Ishikawa (cell line): ENCODE measurements around the gene MYCBP2.

Experiments used
- CEBPB ChIP-seq: IDR thresholded peaks from 2 replicates; pipeline ENCODE4 v1.6.1; 2012
- EP300 ChIP-seq: IDR thresholded peaks from 2 replicates; pipeline ENCODE4 v1.6.1; 2012; ENCODE audit warnings: borderline replicate concordance
- FOXM1 ChIP-seq: IDR thresholded peaks from 2 replicates; pipeline ENCODE4 v1.6.1; 2012; ENCODE audit warnings: low read depth, borderline replicate concordance
- MAX ChIP-seq: IDR thresholded peaks from 2 replicates; pipeline ENCODE4 v1.6.1; 2012
- NFIC ChIP-seq: IDR thresholded peaks from 2 replicates; pipeline ENCODE4 v1.6.1; 2012
- RAD21 ChIP-seq: IDR thresholded peaks from 2 replicates; pipeline ENCODE4 v1.6.1; 2012; ENCODE audit warnings: low read depth
- REST ChIP-seq: IDR thresholded peaks from 2 replicates; pipeline ENCODE4 v1.6.1; 2012; ENCODE audit warnings: low read depth, mild to moderate bottlenecking
- TCF12 ChIP-seq: IDR thresholded peaks from 2 replicates; pipeline ENCODE4 v1.6.1; 2012; ENCODE audit warnings: low read depth
- YY1 ChIP-seq: IDR thresholded peaks from 2 replicates; pipeline ENCODE4 v1.6.1; 2012; ENCODE audit warnings: low read depth
- ZBTB7A ChIP-seq: IDR thresholded peaks from 2 replicates; pipeline ENCODE4 v1.6.1; 2012; ENCODE audit warnings: low read depth

GRCh38 chr13:77033717-77034302 is 293.1 kb downstream of the MYCBP2 start:
- no peak for TF ChIP-seq FOXM1
- TF ChIP-seq MAX: no peak
- no peak for TF ChIP-seq RAD21
- TF ChIP-seq EP300: no peak
- no peak for TF ChIP-seq TCF12
- no peak for TF ChIP-seq CEBPB
- TF ChIP-seq YY1: no peak
- no peak for TF ChIP-seq REST
- TF ChIP-seq NFIC: no peak
- no peak for TF ChIP-seq ZBTB7A
